GM21381 (cell line): ENCODE measurements around the gene HIVEP3.

Experiments used
- ATAC-seq: cut with Tn5 transposase; IDR thresholded peaks from one replicate; pipeline ENCODE4 v1.9.1; 2021; ENCODE audit warnings: mild to moderate bottlenecking, moderate library complexity; ENCODE audit not compliant: unreplicated experiment

HIVEP3 gene

DNA sequence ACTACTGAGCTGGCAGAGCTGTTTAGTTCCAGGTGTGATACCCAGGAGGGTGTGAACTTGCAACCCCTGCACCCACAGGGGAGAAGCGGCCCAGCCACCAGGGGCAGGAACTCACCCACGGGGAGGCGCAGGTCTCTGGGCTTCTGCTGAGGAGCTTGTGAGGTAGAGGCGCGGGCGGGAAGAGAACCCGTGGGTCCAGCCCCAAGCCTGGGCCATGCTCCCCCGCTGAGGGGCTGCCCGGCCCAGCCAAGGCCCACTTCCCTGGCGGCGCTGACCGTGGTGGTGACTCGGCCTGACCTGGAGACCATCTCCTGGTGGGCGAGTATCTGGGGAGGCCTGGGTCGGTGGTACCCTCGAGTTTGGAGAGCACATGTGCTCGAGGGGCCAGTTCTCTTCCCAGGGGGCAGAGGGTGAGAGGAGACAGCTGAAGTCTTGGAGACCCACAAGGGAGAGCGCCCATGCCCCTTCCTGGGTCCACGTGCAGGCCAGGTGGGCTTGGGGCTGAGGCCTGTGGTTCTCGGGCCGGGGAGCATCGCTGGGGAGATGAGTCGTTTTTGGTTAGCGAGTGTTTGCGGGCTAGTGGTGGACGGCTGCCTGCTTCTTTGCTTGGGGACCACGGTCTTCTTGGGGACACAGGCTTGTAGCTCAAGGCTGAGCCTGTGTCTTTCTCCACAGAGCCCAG lies 405.9 kb downstream of the HIVEP3 start:
- no peak for ATAC-seq

DNA sequence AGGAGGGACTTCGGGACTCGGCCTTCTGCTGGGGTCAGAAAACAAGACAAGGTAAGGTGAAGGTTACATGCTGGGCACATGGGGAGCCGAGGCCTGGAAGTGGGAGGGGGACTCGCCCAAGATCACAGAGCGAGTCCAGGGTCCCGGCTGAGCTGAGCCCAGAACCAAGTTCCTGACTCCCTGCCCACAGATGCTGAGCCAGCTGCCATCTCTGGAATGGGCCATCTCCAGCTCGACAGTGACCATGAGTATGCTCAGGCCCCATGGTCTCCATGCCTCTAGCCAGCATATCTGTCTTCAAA lies 407.5 kb downstream of the HIVEP3 start:
- ATAC-seq = no peak

DNA sequence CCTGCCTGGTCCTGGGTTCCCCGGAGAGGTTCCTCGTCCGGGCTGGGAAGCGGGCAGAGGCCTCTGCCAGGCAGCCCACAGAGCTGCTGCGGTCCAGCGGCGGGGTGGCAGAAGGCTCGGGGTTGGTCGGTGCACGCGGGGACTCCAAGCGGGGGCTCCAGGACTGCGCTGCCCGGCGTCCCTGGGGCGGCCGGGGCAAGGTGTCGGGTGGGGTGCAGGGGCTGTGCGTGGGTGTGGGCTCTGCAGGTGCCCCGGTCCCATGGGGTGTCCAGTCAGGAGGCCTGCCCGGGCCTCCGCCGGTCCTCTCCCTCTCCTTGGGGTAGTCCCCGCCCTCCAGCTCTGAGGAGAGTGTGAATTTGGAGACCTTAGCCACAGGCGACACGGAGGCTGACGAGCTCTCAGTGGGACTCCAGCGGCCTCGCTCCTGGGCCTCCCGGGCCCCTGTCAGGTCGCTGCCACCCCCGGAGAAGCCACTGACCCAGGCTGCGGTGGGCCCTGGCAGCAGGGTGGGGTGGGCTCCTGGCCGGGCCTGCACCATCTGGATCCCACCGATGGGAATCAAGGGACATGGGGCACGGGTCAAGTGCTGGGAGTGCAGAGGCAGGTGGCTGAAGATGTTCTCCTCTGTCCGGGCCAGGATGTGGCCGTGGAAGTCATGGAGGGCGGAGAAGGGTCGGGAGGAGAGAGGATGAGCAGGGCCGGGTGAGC lies 408.0 kb downstream of the HIVEP3 start:
- no peak for ATAC-seq

DNA sequence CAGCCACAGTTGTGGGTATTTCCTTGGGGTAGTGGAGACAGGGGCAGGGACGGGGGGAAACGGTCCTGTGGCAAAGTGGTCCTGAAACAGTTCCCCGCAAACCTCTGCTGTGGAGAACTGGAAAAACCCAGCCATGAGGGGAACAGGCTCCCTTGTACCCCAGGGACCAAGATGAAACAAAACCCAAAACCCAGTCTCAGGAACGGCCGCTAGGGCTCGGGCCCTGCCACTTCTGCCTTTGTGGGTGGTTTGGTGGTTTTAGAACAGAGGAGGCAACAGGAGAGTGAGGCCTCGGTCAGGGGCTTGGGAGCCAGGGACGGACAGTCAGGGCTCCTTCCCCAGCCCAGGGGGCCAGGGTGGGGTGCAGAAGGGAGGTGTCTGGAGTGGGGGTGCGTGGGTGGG lies 409.5 kb downstream of the HIVEP3 start:
- no peak for ATAC-seq

DNA sequence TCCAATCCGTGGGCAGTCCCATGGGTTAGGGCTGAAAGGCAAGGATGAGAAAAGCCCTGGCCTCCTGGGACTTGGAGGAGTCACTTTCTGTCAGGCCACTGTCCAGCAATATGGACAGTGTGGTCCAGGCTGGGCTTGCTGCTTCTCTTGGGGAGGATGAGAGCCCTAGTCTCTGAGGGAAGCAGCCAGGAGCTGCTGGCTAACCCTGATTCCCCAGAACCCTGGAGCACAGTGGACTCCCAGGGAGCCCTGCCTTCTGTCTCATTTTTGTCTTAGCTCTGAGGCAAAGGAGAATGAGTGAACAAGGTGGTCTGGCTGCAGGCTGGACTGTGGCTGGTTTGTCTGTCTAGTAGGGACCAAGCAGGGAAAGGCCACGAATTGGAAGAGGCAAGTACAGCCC lies 410.4 kb downstream of the HIVEP3 start:
- no peak for ATAC-seq

DNA sequence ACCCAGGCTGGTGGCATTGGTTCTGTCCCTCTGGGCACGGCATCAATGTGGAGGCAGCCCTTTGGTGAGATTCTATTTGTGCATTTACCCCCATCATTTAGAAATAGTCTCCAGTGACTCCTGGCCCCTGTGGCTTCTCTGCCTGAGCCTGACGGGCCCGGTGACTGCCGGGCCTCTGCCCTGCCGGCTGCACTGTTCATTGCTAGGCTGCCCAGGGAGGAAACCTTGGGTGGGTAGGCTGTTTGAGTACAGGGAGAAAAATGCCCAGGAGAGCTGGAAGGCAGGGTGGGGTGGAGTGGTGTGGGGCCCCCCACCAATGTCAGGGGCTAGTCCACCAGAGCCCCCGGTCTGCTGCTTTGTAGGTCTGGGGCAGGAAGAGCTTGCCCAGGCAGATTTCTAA lies 410.9 kb downstream of the HIVEP3 start:
- ATAC-seq = no peak

DNA sequence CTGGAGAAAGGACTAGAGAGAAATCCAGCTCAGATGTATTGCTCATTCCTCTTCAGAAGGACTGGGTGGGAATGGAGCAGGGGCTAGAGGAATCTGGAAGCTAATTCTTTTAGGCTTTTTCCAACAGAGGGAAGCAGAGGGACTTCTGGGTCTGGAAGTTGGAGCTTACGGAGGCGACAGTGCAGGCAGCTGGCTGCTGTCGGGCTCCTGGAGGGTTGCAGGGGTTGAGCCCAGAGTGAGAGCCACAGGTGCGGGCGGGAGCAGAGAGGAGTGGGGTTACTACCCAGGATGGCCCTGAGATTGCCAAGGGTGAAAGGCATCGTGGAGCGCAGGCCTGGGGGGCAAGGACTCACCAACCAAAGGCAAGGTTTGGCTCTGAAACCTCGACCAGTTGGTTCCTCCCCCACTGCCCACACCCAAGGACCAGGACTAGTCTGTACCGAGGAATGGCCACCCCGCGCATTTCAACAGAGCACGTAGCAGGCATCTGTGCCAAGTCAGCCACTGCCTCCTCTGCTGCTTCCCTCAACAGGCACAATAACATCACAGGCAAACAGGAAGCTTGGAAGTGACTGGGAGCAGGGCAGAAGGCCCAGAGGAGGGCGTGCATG lies 411.5 kb downstream of the HIVEP3 start:
- ATAC-seq = no peak

DNA sequence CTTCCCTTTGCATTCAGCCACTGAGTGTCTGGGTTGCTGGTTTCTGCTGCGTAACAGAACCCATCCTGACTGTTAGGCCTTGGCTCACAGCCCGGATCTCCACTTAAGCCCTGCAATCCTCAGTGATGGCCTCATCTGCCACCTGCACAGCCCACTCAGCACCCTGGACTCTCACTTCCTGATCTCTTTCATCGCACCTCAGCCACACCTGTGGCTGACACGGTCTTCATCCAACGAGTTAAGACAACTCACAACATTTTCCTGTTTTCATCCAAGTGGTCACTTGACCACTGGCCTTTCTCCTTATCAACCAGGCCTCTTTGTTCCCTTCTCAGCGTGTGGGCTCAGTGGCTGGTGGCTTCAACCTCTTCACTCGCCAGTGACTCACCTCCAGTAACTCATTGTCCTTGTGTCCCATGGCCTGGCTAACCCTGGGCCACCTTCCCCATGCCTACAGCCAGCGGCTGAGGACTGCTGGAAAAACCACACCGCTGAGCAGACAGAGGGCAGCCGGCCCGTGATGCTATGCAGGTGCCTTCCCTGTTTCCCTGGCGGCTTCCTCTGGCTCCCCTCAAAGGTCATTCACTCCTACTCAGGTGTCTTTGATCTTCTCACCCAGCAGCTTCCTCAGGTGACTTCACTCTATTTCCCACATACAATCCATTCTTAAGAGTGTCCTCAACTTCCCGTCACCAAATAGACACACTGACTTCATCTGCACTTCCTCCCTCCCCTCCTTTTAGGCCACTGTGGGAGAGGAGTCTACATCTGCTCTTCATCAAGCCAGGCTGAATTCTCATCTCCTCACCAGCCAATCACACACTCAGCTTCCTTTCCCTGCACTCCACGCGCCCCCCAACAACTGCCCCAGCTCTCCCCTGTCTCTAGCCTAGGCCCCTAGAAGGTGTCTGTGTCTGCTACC lies 414.3 kb downstream of the HIVEP3 start:
- ATAC-seq = no peak

DNA sequence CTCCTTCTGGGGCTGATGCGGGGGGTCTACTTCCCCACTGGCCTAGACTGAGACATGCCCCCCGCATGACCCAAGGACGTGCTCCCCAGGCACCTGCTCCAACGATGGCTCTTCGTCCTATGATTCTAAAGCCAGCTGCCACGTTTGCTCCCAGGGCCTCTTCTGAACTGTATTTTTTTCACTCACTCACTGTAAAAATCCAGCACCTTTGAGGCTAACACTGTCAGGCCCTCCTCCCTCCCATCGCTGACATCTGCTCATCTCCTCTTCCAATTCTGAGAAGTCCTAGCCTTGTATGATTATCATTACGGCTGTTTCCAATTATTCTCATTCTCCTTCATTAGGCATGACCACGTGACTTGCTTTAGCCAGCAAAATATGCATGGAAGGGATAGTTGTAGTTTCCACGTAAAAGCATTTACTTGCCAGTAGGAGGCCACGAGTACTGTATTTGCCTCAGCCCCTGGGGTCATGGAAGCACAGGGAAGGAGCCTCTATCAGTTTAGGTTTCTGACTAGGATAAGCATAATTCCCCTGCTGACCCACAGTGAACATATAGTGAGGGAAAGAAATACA lies 415.1 kb downstream of the HIVEP3 start:
- ATAC-seq = no peak

DNA sequence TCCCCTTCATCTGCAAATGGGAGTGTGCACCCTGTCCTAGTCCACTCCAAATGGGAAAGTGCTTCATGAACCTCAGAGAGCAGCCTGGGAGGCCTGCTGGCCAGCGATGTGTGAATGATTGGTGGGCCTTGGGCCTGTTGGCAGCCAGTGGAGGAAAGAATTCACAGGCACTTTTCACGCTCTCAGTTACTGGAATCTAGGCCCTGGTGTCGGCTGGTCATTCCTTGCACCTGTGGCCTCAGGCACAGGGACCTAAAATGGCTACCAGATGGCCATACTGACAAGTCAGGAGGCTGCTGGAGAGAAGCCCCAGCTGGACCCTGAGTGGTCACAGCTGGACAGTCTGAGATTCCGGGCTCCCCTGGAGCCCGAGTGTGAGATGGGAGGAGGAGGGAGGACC lies 415.8 kb downstream of the HIVEP3 start:
- no peak for ATAC-seq

DNA sequence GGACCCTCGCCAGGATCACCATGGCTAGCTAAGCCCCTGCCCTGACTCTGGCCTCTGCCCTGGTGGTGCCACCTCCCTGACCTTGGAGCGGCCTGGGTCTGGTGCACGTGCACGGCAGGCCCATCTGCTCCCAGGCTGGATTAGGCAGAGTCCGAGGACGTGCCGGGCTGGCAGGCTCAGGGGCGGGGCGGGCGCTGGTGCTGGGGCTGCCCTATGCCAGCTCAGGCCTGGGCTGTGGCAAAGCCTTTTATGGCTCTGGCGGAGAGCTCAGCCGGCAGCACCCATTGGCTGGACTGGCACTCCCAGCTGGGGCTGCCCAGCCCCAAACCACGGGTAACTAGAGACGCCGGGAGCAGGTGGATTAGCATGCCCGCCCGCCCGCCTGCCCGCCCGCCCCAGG lies 417.1 kb downstream of the HIVEP3 start:
- no peak for ATAC-seq

DNA sequence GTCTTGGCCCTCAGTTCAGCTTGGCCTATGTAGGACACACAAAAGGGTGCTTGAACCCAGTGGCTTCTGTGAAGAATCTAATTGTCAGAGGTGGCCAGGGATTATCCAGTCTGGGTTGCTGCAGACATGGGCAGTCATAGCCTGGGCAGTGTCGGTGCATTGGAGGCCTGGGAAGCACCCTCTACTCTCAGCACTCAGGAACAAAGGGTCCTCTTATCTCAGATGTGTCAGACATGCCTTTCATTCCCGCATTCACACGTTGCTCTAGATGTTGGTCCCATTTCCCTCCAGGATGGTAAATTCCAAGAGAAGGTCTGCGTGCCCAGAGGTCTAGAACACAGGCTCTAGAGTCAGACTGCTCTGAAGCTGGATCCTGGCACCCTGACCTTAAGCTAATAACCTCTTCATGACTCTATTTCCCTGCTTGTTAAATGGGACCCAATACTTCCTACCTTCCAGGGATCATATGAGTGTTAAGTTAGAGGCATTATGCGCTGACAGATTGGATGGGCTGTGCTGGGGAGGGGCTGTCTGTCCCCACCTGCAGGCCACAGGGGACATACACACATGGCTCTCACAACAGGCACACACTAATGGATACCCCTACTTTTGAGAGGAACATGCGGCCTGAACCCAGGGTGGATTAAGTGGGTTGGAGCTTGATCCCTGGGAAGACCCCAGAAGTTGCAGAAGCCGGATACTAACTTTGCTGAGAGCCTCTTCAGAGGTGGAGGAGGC lies 417.8 kb downstream of the HIVEP3 start:
- no peak for ATAC-seq

DNA sequence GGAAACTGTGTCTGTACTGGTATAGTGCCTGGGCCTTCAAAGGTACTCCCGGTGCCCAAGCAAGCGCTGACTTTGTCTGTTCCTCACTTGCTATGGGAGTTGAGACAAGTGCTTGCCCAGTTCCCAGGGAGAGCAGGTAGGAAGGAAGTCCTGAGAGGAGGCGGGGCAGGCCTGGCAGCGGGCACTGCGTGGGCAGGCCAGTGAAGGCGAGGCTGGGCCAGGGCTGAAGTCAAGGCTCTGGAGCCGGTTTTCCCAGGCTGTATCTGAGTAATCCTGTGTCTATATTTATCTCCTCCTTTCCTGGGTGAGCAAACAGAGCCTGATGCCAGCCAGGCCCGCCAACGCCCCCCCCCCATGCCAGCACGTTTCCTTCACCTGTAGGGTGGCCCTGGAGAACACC lies 418.3 kb downstream of the HIVEP3 start:
- no peak for ATAC-seq

DNA sequence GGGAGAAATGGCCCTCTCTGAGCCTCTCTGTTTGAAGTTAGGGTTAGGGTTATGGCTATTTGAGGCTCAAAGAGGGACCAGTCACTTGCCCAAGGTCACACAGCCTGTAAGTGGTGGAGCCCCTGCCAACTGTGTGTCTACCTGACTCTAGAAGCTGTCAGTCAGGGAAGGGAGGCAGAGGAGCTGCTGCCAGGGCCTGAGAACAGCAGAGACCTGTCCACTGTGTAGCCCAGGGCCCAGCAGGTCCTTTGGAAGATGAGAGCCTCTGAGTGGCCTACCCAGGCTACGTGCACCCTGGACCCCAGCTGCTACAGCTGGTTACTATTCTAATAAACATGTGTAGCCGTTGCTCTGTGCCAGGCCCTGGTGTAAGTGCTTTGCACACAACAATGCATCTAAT lies 419.1 kb downstream of the HIVEP3 start:
- no peak for ATAC-seq

DNA sequence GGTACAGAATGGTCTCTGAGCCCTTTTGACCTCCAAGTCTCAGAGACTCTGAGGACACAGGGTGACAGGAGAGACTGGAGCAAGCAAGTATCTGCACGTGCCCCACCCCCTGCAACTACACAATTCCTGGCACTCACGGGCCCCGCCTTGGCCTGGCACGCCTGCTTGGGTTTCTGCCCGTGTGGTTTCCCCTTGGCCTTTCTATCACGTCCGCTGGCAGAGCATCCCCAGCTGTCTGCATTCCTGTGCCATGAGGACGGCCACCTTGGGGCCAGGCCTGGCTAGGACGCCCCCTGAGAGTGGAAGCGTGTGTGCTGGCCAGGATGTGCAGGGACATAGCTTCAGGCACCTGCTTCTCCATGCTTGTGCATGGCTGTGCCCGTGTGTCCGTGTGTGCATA lies 419.9 kb downstream of the HIVEP3 start:
- ATAC-seq = no peak

DNA sequence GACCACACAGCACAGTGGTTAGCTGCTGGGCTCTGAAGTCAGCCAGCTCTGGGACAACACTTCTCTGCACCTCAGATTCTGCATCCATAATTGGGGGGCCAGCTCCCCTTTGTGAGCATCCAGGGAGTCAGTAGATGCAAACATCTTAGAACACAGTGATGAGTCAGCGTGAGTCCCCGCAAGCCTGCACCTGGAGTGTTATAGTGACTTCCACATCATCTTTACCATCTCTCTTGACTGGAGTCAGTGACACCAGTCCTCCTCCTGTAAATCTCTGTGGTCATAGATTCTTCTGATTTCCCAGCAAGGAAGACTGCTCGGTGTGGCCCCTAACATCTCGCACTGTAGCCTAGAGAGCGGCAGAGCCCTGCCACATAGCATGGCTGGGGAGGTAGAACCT lies 420.3 kb downstream of the HIVEP3 start:
- no peak for ATAC-seq

DNA sequence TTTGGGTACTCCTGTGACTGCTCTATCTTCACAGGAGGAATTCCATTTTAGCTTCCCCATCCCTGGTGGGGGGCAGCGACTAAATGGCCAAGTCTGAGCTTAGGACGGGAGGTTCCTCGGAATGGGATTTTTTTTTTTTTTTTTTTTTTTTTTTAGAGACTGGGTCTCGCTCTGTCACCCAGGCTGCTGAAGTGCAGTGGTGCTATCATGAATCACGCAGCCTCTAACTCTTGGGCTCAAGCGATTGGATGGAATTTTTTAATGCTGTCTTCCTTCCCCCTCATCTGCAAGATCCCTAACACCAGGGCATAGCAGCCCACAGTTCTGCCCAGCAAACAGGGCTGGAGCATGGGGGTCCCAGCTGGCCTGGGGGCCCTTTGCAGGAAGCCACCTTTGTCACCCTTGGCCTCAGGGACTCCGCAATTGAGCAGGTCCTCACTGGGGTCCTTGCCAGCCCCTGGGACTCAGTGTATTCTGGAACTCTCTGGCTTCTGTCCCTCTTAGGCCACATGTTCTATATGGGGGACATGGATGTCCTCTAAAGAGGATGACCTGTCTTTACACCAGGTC lies 421.2 kb downstream of the HIVEP3 start:
- no peak for ATAC-seq

DNA sequence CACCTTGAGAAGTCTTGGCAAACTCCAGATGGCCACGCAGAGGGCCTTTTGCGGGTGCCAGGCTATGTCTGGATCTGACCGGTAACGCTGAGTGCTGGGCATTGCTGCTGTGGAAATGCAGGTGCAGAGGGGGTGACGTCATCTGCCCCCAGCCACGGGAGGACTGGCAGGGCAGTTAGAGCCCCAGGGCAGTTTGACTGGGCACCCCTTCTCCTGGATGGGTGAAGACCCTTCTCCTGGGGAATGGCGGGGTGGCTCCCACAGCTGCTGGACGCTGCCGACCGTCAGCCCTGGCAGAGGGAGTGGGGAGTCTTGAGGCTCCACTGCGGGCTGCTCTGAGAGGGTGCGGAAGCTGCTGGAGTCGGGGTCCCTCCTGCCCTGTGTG lies 421.7 kb downstream of the HIVEP3 start:
- ATAC-seq = no peak

DNA sequence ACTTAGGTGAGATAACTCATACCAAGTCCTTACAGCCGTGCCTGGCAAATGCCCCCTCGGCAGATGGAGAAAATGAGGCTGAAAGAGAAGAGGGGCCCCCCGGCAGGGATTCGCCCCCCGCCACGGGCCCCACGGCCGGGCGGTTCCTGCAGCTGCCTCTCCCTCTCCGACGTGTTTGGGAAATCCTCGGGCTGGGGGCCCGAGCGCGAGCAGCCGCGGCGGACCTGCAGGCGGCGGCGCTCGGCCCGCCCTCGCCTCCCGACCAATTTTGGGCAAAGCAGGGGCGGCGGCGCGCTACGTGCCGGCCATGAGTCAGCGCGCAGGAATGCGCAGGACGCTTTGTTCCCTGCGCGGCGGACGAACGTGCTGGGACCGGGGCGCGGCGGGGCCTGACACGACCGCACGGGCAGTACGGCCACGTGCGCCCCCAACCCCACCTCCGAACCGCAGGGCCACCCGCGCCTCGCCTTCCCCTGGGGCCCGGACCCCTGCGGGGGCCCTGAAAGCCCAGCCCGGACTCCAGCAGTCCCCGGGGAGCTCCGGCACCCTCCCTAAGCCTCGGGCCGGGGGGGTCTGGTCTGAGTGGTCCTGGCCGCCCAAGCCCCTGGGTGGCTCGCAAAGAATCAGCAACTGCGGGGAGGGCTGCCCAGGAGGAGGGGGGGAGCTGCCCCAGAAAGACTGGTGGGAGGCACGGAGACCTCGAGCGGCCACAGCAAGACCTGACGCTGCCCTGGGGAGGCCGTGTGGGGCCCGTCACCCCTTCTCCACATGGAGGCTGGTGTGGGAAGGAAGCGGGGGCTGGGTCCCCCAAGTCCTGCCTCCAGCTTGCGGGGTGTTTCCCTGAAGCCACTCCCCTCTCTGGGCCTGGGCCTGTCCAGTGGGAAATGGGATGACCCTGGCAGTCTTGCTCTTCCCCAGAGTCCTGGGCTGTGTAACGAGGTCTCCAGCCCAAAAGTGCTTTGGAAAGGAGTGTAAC lies 422.4 kb downstream of the HIVEP3 start:
- ATAC-seq = no peak
